Measurements from ENCODE around the gene HRH4.

Gene HRH4, protein sequence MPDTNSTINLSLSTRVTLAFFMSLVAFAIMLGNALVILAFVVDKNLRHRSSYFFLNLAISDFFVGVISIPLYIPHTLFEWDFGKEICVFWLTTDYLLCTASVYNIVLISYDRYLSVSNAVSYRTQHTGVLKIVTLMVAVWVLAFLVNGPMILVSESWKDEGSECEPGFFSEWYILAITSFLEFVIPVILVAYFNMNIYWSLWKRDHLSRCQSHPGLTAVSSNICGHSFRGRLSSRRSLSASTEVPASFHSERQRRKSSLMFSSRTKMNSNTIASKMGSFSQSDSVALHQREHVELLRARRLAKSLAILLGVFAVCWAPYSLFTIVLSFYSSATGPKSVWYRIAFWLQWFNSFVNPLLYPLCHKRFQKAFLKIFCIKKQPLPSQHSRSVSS

DNA sequence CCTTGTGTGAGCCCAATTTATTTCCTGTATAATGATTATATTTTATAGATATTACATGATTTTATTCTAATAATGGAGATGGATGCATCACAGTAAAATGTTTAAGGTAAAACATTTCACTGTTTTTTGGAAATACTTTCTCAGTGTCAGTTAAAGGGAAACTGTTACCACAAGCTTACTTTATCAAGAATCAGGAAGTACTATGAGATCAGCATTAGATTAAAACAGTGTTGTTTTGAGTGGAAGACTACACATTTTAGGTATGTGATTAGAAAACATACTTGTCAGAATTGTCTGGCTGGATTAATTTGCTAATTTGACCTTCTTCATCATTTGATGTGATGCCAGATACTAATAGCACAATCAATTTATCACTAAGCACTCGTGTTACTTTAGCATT, at the start of gene HRH4:
Gene HRH4, plus strand, starts transcription at position 250 of the 400 bp plus-strand sequence. Its CDS starts 92 bp downstream, at position 342.
- Histone ChIP-seq H3K4me3 (ENCODE audit: low read depth, low read length) (no peak within 1 kb of the TSS), H3K4me1 (ENCODE audit: control insufficient read depth, insufficient read depth, low read length) (no peaks in the 10 kb centered on the region; the same call in 1 of the 2 replicates), H3K9me3 (ENCODE audit: control insufficient read depth, insufficient read depth, low read length) (no peaks in the 10 kb centered on the region), H3K36me3 (ENCODE audit: control insufficient read depth, insufficient read depth, low read length) (no peaks in the 10 kb centered on the region), H3K9ac (ENCODE audit: low read depth, low read length) (no peak within 1 kb of the TSS), H3K27me3 (ENCODE audit: control insufficient read depth, insufficient read depth, low read length) (no peaks in the 10 kb centered on the region), H3K27ac (ENCODE audit: low read depth, low read length) (no peak within 1 kb of the TSS)

DNA sequence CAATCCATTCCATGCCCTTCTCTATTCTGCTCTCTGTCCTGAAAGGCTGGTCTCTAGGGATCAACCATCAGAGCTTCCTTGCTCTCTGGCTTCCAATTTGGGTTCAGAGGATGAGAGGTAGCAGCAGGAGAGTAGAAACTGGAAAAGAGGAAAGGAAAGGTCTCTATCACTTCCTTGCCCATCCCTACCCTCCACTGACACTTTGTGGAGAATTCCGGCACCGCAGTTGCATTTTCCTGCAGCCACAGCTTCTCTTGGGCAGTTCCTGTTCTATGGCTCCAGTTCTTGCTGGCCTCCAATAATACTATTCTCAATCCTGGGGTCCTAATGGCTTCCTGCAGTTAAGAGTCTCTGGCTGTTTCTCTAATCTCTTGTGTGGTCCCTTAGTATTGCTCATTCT, 47.3 kb upstream of the HRH4 start:
- no peaks in the 10 kb centered on the region for H3K27me3 ChIP-seq (ENCODE audit: control insufficient read depth, insufficient read depth, low read length)
- H3K27ac ChIP-seq (ENCODE audit: low read depth, low read length), result no peak overlapping the region
- H3K4me1 ChIP-seq (ENCODE audit: control insufficient read depth, insufficient read depth, low read length), result peaks cover 8% of the 10 kb centered on the region; the same call in 1 of the 2 replicates
- no peaks in the 10 kb centered on the region for H3K36me3 ChIP-seq (ENCODE audit: control insufficient read depth, insufficient read depth, low read length)
- H3K9ac ChIP-seq (ENCODE audit: low read depth, low read length), result no peak overlapping the region
- no peaks in the 10 kb centered on the region for H3K9me3 ChIP-seq (ENCODE audit: control insufficient read depth, insufficient read depth, low read length)
- no peak overlapping the region for H3K4me3 ChIP-seq (ENCODE audit: low read depth, low read length)

DNA sequence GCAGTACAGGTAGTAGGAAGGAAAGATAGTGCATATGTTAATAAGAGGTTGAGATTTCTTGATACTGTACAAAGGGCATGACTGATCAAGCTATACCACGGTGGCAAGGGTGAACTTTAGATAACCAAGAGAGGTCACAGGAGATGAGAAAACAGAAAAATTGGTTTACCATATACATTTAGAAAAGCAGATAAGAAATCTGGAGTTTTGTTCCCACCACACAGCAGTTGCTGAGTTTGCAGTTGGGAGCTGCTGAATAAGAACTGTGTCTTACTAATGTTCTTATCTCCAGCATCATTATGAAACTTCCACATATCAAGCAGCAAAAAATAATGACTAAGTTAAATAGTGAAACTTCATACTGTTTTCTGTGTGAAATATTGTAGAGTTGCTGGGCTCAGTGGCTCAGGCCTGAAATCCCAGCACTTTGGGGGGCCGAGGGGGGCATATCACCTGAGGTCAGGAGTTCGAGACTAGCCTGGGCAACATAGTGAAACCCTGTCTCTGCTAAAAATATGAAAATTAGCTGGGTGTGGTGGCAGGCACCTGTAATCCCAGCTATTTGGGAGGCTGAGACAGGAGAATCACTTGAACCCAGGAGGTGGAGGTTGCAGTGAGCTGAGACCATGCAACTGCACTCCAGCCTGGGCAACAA, 46.0 kb upstream of the HRH4 start:
- no peaks in the 10 kb centered on the region for H3K9me3 ChIP-seq (ENCODE audit: control insufficient read depth, insufficient read depth, low read length)
- no peaks in the 10 kb centered on the region for H3K36me3 ChIP-seq (ENCODE audit: control insufficient read depth, insufficient read depth, low read length)
- peaks cover 8% of the 10 kb centered on the region; the same call in 1 of the 2 replicates for H3K4me1 ChIP-seq (ENCODE audit: control insufficient read depth, insufficient read depth, low read length)
- H3K27ac ChIP-seq (ENCODE audit: low read depth, low read length), result no peak overlapping the region
- no peak overlapping the region for H3K4me3 ChIP-seq (ENCODE audit: low read depth, low read length)
- H3K27me3 ChIP-seq (ENCODE audit: control insufficient read depth, insufficient read depth, low read length), result no peaks in the 10 kb centered on the region
- no peak overlapping the region for H3K9ac ChIP-seq (ENCODE audit: low read depth, low read length)

DNA sequence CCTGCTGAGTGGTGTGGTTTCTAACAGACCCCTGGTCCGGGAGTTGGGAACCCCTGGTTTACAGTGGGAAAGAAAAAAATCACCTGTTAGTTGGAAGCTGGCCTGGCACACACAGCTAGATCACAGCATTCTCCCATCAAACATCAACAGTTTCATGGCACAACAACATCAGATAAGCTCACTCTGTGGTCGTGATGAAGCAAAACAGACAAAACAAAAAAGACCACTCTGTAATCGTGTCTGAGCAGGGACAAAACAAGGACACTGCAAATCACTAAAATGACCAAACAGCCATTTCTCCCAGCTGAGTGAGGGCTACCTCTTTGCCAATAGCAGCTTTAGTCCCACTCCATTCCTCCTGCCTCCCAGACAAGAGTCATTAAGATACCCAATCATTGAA, 43.0 kb upstream of the HRH4 start:
- H3K4me1 ChIP-seq (ENCODE audit: control insufficient read depth, insufficient read depth, low read length), result 0 out of 2 replicates have a peak, but pooled peaks cover 3% of the 10 kb centered on the region
- H3K27ac ChIP-seq (ENCODE audit: low read depth, low read length), result no peak overlapping the region
- no peaks in the 10 kb centered on the region for H3K9me3 ChIP-seq (ENCODE audit: control insufficient read depth, insufficient read depth, low read length)
- no peaks in the 10 kb centered on the region for H3K36me3 ChIP-seq (ENCODE audit: control insufficient read depth, insufficient read depth, low read length)
- H3K27me3 ChIP-seq (ENCODE audit: control insufficient read depth, insufficient read depth, low read length), result no peaks in the 10 kb centered on the region
- H3K9ac ChIP-seq (ENCODE audit: low read depth, low read length), result no peak overlapping the region
- H3K4me3 ChIP-seq (ENCODE audit: low read depth, low read length), result no peak overlapping the region

GRCh38 chr18:24420551-24420950, 39.9 kb upstream of the HRH4 start:
- Histone ChIP-seq H3K36me3 (ENCODE audit: control insufficient read depth, insufficient read depth, low read length) (no peaks in the 10 kb centered on the region), H3K27me3 (ENCODE audit: control insufficient read depth, insufficient read depth, low read length) (no peaks in the 10 kb centered on the region), H3K9ac (ENCODE audit: low read depth, low read length) (no peak overlapping the region)

DNA sequence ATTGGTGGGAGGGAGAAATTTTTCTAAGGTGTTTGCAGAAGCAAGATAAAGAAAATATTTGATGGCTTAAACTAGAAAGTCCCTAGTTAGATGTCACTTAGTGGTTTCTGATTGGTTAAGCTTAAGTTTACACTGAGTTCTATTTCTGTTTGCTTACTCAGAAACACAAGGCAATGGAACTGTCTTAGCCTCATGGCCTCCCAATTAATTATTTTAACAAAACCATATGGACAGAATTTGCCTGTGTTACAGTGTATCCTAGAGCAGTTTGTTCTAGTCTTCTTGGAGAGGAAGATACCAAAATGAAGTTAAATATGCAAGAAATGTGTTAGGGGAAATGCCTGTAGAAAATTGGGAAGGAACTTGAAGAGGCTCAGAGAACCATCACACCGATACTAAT, 38.6 kb upstream of the HRH4 start:
- no peaks in the 10 kb centered on the region for H3K36me3 ChIP-seq (ENCODE audit: control insufficient read depth, insufficient read depth, low read length)
- no peak overlapping the region for H3K27ac ChIP-seq (ENCODE audit: low read depth, low read length)
- H3K4me1 ChIP-seq (ENCODE audit: control insufficient read depth, insufficient read depth, low read length), result peaks cover 3% of the 10 kb centered on the region; the same call in 1 of the 2 replicates
- no peak overlapping the region for H3K9ac ChIP-seq (ENCODE audit: low read depth, low read length)
- no peaks in the 10 kb centered on the region for H3K9me3 ChIP-seq (ENCODE audit: control insufficient read depth, insufficient read depth, low read length)
- H3K27me3 ChIP-seq (ENCODE audit: control insufficient read depth, insufficient read depth, low read length), result no peaks in the 10 kb centered on the region
- H3K4me3 ChIP-seq (ENCODE audit: low read depth, low read length), result no peak overlapping the region

More at GRCh38 chr18:24420551-24420950, 39.9 kb upstream of the HRH4 start:
- Histone ChIP-seq H3K4me3 (ENCODE audit: low read depth, low read length) (no peak overlapping the region), H3K27ac (ENCODE audit: low read depth, low read length) (no peak overlapping the region), H3K9me3 (ENCODE audit: control insufficient read depth, insufficient read depth, low read length) (no peaks in the 10 kb centered on the region), H3K4me1 (ENCODE audit: control insufficient read depth, insufficient read depth, low read length) (peaks cover under 1% of the 10 kb centered on the region; the same call in 1 of the 2 replicates)

DNA sequence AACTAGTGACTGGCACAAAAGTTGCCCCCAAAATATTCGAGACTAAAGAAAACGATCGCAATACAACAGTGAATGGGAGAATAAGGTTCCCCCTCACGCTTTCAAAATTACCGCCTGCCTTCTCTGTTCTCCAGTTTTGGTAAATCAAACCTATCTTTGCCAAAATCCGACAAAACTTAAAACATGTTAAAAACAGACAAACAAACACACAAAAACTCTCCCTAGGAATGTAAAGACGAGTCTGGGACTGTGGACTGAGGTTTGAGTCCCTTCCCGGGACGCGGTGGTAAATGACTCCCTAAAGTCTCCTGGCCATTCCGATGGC, 34.4 kb upstream of the HRH4 start:
- Histone ChIP-seq H3K4me1 (ENCODE audit: control insufficient read depth, insufficient read depth, low read length) (peaks cover 17% of the 10 kb centered on the region), H3K9me3 (ENCODE audit: control insufficient read depth, insufficient read depth, low read length) (no peaks in the 10 kb centered on the region), H3K4me3 (ENCODE audit: low read depth, low read length) (peak overlapping the region; percentile 96), H3K27ac (ENCODE audit: low read depth, low read length) (peak overlapping the region; percentile 97), H3K9ac (ENCODE audit: low read depth, low read length) (peak overlapping the region; percentile 99), H3K36me3 (ENCODE audit: control insufficient read depth, insufficient read depth, low read length) (peaks cover 21% of the 10 kb centered on the region), H3K27me3 (ENCODE audit: control insufficient read depth, insufficient read depth, low read length) (no peaks in the 10 kb centered on the region)

DNA sequence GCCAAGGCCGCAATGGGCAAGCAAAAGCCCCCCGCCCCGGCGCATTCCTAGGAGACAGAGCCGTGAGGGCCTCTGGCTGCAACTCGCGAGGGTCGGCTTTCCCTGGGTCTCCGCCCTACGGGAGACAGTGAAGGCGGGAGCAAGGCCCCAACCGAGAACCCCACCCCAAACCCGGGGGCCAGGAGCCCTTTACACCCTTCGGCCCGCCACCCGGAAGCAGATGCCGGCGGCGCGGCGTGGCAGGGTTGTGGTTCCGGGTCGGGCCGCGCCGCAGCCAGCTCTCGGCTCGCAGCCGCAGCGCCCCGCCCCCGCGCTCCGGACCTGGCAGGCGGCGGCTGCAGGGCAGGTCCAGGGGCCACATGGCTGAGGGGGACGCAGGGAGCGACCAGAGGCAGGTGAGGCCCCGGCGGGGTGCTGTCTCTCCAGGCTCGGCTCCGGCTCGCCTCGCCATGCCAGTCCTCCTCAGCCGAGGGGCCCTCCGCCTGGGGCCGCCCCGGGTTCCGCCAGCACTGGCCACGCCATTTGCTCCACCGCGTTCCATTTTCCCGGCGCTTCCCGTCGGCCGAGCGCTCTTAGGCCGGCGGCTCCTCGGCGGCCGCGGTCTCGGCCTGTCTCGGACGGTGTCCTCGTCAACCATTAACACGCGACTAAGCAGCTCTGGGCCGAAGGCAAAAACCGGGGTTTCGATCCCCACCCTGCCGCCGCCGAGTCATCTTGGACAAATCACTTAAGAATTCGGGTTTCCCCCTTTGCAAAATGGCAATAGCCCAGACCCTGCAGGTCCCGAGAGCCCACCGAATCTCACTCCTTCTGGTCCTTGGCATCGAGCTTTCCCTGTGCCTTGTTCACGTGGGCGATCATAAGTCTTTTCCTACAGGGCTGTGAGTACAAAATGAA, 33.8 kb upstream of the HRH4 start, which contains the start of gene IMPACT:
Gene IMPACT, plus strand, starts transcription at position 273 of the 897 bp plus-strand sequence. Its CDS starts 87 bp downstream, at position 360.
- H3K27ac ChIP-seq (ENCODE audit: low read depth, low read length), result peak within 1 kb of the TSS; percentile 97
- no peaks in the 10 kb centered on the region for H3K9me3 ChIP-seq (ENCODE audit: control insufficient read depth, insufficient read depth, low read length)
- H3K9ac ChIP-seq (ENCODE audit: low read depth, low read length), result peak within 1 kb of the TSS; percentile 99
- peaks cover 25% of the 10 kb centered on the region for H3K36me3 ChIP-seq (ENCODE audit: control insufficient read depth, insufficient read depth, low read length)
- peaks cover 17% of the 10 kb centered on the region for H3K4me1 ChIP-seq (ENCODE audit: control insufficient read depth, insufficient read depth, low read length)
- H3K27me3 ChIP-seq (ENCODE audit: control insufficient read depth, insufficient read depth, low read length), result no peaks in the 10 kb centered on the region
- H3K4me3 ChIP-seq (ENCODE audit: low read depth, low read length), result peak within 1 kb of the TSS; percentile 96

- Histone ChIP-seq H3K4me1 (ENCODE audit: control insufficient read depth, insufficient read depth, low read length) (peaks cover 17% of the 10 kb centered on the region), H3K4me3 (ENCODE audit: low read depth, low read length) (peak overlapping the region; percentile 96), H3K27me3 (ENCODE audit: control insufficient read depth, insufficient read depth, low read length) (no peaks in the 10 kb centered on the region), H3K9me3 (ENCODE audit: control insufficient read depth, insufficient read depth, low read length) (no peaks in the 10 kb centered on the region), H3K9ac (ENCODE audit: low read depth, low read length) (0 out of 2 replicates have a peak overlapping the region, but pooled peaks have one; percentile 13), H3K36me3 (ENCODE audit: control insufficient read depth, insufficient read depth, low read length) (peaks cover 32% of the 10 kb centered on the region), H3K27ac (ENCODE audit: low read depth, low read length) (peak overlapping the region; percentile 97)
These were observed 33.0 kb upstream of the HRH4 start for GRCh38 chr18:24427484-24427883.

DNA sequence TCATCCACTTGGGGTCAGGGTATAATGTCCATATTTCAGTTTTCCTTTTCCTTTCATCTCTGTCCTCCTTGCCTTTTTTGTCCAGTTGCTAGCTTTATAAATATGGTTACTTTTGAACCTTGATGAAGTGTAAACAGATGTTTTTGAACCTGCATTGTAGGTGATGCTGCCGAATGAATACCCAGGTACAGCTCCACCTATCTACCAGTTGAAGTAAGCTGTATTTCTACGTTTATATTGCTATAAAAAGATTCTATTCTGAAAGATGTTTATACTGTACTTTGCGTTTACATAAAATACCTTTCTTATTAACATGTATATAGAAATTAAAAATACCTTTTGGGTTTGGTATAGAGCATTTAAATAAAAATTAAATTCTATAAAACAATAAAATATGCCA, 31.7 kb upstream of the HRH4 start:
- H3K36me3 ChIP-seq (ENCODE audit: control insufficient read depth, insufficient read depth, low read length), result peaks cover 37% of the 10 kb centered on the region
- peaks cover 17% of the 10 kb centered on the region for H3K4me1 ChIP-seq (ENCODE audit: control insufficient read depth, insufficient read depth, low read length)
- no peaks in the 10 kb centered on the region for H3K27me3 ChIP-seq (ENCODE audit: control insufficient read depth, insufficient read depth, low read length)
- peak overlapping the region; percentile 96; the same call in 1 of the 2 replicates for H3K4me3 ChIP-seq (ENCODE audit: low read depth, low read length)
- H3K9ac ChIP-seq (ENCODE audit: low read depth, low read length), result no peak overlapping the region
- H3K9me3 ChIP-seq (ENCODE audit: control insufficient read depth, insufficient read depth, low read length), result no peaks in the 10 kb centered on the region
- no peak overlapping the region for H3K27ac ChIP-seq (ENCODE audit: low read depth, low read length)

Data from HUES48 (cell line).